SHP77 treated with DMSO at 0.1 percent for 48 hours (cell line): Measurements from ENCODE around the gene SLC44A1.

ENCODE experiments used
- DNase-seq: peaks from one replicate; lab custom pipeline; 2025; lab: John Stamatoyannopoulos, UW

Gene SLC44A1

DNA sequence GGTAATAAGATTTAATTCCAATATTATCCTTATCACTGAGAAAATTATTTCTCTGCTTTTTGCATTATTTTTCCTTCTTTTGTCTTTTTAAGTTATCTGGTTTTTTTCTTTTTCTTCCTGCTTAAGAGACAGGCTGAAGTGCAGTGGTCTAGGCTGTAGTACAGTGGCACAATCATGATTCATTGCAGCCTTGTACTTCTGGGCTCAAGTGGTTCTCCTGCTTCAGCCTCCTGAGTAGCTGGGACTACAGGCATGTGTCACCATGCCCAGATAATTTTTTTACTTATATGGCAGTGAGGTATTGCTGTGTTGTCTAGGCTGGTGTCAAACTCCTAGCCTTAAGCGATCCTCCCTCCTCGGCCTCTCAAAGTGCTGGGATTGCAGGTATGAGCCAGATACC lies 93.9 kb downstream of the SLC44A1 start:
- DNase-seq, result no peak

DNA sequence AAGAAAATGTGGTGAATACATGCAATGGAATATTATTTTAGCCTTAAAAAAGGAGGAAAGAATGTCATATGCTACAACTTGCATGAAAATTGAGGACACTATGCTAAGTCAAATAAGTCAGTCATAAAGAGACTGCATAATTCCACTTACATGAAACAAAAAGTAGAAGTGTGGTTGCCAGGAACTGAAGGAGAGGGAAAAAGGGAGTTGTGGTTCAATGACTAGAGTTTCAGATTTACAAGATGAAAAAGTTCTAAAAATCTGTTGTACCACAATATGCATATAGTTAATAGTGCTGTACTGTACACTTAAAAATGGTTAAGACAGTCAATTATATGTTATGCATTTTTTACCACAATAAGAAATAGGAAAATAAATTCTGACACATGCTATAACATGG lies 95.4 kb downstream of the SLC44A1 start:
- DNase-seq, result no peak

DNA sequence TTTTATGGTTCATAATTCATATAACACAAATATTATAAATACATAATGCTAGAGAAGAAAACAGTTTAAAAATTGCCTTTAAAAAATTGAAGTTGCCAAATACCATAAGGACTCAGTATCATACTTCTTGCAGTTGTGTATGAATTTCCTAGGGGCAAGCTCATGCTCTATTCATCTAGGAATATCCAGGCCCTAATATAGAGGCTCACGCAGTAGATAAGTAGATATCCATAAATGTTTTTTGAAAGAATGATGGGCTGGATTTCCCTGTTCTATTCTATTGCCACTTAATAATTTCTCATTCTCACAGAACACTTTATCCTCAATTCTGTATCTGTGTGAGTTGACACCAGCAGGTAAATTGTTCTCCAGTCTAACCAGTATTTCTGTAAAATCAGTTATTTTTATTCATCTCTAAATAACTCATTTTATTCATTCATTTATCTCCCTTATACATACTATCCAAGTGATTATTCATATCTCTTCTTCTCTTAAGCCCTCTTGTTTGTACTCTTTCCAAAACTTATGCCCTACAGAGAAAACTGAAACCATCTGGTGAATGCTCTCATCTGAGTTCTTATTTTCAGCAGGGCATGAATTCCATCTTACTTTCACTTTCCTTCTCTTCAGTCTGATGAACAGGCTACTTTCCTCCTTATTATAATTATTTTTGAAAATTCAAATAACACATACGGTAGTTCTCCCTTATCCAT lies 97.1 kb downstream of the SLC44A1 start:
- DNase-seq, result no peak

DNA sequence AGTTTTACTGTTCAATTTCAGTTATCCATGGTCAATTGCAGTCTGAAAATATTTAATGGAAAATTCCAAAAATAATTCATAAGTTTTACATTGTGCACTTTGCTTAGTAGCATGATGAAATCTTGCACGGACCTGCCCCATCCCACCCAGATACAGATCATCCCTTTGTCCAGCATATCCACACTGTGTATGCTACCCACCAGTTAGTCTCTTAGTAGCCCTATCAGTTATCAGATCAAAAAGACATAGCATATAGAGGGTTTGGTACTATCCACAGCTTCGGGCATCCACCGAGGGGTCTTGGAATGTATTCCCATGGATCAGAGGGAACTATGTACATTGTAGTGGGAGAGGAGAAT lies 97.7 kb downstream of the SLC44A1 start:
- DNase-seq, result no peak

GRCh38 chr9:105344283-105344682 lies 99.8 kb downstream of the SLC44A1 start:
- DNase-seq, result no peak

DNA sequence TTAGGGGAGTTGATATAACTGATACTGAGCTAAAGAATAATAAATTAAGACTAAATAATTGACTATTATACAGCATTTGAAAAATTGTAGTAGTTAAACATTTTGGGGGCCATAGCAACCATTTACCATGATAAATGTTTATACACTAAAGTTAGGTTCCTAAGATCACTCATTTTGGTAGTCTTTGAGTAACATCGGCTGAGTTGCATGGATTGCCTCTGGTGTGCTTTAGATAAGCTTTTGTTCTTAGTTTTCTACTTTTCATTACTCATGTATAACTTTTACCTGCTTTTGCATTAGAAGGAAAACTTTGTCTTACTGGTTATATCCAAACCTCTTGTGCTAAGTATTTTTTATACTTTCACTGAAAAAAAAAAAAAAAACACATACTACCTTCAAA lies 101.2 kb downstream of the SLC44A1 start:
- DNase-seq, result no peak

- no peak for DNase-seq
Observed at GRCh38 chr9:105346273-105346672, 101.8 kb downstream of the SLC44A1 start.

GRCh38 chr9:105354448-105354847 lies 110.0 kb downstream of the SLC44A1 start:
- DNase-seq, result no peak

GRCh38 chr9:105355781-105356180 lies 111.3 kb downstream of the SLC44A1 start:
- no peak for DNase-seq

- DNase-seq, result no peak
Observed at GRCh38 chr9:105357937-105358336, 113.5 kb downstream of the SLC44A1 start.

DNA sequence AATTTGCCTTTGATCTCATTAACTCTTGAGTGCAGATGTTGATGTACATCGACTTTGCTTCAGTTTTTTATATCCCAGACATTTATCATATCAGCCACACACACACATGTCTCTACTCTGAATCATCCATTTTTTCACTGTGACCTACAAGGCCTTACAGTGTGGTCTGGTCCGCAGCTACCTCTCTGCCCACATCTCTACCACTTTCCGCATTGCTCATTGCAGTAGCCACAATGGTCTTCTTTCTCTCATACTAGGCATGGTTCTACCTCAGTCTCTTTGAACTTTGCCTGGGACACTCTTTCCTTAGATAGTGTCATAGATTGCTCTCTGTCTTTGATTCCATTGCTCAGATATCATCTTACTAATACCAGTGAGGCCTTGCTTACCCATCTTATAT lies 115.4 kb downstream of the SLC44A1 start:
- DNase-seq, result no peak

DNA sequence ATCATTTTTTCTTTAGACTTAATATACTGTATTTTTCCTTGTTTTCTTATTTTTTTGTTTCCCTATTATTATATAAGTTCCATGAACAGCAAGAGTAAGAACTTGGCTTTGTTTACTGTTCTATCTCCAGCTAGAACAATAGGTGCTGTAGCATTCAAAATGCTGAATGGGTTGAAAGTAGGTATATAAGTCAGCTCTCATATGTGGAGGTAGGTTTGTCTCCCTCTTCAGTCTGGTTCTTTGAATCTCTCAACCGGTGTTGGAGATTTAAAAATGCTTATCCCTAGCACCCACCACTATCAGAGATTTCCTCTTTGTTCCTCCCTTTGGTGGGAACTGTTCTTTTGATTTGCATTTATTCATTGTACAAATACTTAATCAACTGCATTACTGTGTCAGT lies 115.9 kb downstream of the SLC44A1 start:
- DNase-seq, result no peak

GRCh38 chr9:105361873-105362272 lies 117.4 kb downstream of the SLC44A1 start:
- DNase-seq, result no peak

DNA sequence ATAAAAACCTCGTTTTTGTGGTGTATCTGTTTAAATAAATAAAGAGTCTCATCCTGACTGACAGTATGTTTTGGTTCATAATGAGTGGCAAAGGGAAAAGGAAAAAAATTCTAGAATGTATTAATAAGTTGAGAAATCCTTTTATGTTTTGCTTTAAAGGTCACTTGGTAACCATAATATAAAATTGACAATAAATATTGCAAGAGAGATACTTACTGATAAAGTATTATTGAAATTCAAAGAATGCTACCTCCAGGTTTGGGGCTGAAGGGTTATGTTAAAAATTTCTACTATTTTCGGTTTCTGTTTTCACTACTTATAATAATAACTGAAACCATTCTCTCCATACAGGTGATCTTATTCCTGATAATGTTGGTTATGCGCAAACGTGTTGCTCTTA lies 118.0 kb downstream of the SLC44A1 start:
- no peak for DNase-seq

DNA sequence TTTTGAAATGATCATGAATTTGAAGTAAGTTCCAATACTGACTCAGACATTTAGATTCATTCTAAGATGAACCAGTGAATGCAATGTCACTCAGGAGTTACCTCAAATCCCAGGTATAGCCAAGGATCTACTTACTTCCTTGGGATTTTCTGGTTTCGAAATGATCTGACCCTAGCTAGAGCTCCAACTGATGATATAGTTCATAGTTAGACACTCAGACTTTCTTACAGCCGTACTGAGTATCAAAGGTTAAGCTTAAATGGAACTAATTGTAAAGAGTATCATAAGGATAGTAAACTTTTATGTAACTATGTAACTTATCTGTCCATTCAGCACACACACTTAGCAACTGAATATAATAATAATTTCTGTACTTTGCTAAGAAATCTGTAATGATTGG lies 119.4 kb downstream of the SLC44A1 start:
- DNase-seq, result no peak

DNA sequence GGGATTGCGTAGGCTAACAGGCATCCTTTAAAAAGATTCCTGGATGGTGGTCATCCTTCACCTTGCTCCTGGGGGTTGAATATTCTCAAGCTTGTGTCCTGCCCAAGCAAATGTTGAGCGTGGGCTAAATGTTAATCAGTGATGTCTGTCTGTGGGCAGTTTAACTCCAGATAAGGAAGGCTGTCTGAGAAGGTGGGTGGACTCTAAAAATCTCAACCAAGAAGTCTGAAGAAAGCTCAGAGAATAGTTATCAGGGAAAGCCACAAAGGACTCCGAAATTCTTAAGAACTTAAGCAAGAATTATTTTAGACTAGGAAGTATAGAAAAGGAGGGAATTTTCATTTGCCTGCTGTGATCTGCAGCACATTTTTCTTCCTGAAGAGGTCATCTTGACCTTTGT lies 125.5 kb downstream of the SLC44A1 start:
- DNase-seq, result no peak

DNA sequence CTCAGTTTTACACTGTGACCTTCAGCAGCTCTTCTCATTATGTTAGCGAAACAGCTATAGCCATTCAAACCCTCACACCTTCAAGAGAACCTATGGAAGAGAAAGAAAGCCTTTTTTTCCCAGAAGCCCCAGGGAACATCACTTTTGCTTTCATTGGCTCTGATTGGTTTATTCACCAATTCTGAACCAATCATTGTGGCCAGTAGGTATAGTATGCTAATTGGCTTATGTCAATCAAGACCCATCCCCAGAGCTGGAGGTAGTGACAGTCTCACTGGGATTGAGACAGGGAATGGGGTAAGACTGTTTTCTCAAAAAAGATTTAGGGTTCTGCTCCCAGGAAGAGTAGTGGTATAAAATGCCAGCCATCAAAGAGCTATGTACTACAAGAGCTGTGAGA lies 129.3 kb downstream of the SLC44A1 start:
- no peak for DNase-seq

GRCh38 chr9:105375323-105375722 lies 130.9 kb downstream of the SLC44A1 start:
- DNase-seq, result no peak

GRCh38 chr9:105376893-105377292 lies 132.4 kb downstream of the SLC44A1 start:
- DNase-seq, result no peak

DNA sequence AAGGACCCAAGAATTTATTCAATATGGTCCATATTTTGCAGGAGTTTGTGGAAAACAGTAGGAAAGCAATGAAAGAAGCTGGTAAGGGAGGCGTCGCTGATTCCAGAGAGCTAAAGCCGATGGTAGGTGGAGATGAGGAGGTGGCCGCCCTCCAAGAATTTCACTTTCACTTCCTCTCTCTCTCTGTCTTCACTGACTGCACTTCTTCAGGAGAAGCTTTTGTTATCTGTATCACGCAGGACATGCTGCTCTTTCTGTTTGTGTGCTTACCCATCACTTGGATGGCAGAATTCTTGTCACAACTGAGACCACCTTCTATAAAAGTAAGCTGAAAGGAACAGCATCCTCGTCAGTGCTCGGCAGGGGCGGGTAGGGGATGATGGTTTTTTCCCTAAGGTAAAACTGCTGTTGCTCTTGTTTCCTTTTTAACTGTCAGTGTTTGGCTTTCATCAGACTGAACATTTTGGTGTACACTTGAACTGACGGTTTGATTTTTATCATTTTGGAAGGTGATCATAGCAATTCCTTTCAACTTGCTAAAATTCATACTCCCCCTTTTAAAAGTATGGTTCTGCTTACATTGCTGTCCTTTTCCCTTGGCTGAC lies 141.0 kb downstream of the SLC44A1 start:
- no peak for DNase-seq

GRCh38 chr9:105389796-105390195 lies 145.3 kb downstream of the SLC44A1 start:
- no peak for DNase-seq

DNA sequence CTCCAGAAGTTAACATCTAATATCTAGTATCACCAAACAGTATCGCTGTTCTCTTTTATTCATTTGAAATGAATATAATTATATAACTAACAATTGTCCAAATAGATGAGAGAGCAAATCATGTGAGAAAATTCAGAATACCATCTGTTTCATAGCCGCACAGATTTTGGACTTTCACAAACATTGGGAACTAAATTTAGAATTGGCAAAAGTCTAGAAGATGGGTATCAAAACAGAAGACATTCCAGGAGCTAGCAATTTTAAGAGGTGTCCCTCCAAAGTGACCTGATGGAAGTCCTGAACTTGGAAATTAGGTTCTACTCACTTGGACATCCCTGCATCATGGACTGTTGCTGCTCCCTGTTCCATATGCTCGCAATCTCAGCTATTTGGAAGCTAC lies 146.4 kb downstream of the SLC44A1 start:
- DNase-seq, result no peak

DNA sequence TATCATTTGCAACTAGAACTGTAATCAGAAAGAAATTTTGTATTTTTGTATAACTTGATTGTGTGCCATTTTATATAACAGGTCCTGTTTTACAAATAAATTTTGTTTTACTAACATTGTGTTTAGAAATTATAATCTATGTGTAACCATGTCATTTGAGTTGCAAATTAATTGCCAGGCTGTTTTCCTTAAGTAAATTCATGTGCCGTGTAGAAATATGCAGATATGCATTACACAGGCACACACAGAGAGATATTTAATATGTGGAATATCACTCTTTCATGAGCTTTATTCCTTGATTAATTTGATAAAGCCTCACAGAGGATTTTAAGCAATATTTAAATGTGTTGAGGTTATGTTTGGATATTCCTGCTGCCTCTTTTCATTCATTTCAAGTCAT lies 146.8 kb downstream of the SLC44A1 start:
- DNase-seq, result no peak

DNA sequence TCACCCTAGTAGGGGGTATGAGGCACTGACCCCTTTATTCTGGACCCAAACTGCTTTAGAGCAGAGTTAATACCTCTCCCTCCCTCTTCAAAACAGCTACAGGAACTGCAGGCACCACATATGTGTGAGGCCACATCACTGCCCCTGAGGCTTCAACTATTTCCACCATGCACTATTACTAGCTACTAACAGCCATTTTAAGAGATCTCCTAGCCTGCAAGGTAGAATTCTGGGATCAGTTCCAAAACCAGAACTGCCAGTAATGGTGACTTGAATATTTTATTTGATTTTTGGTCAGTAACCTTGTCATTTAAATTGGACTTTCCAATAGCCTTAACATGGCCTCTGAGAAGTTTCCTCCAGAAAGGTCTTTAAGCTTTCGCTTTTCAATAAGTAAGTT lies 148.1 kb downstream of the SLC44A1 start:
- DNase-seq, result no peak
